Effector memory CD4-positive, alpha-beta T cell (primary cell): ENCODE data around the gene TRIM17.

ENCODE experiments used
- DNase-seq, 3 donors: peaks; one replicate each; pipeline ENCODE4 v3.0.0-alpha.2; 2020
- H3K27ac ChIP-seq: 2 replicates; pipeline ENCODE4 v1.7.0; 2013; ENCODE audit warnings: mild to moderate bottlenecking, low read length, moderate library complexity; ENCODE audit not compliant: insufficient read depth, poor library complexity, severe bottlenecking
- H3K27me3 ChIP-seq: replicated peaks from 2 replicates; pipeline ENCODE4 v1.7.0; 2013; ENCODE audit warnings: mild to moderate bottlenecking, low read length; ENCODE audit not compliant: insufficient read depth, control insufficient read depth, poor library complexity, severe bottlenecking
- H3K36me3 ChIP-seq: 2 replicates; pipeline ENCODE4 v1.7.0; 2013; ENCODE audit warnings: mild to moderate bottlenecking, low read length, moderate library complexity; ENCODE audit not compliant: control insufficient read depth, insufficient read depth
- H3K4me1 ChIP-seq: 2 replicates; pipeline ENCODE4 v1.7.0; 2013; ENCODE audit warnings: low read length, mild to moderate bottlenecking; ENCODE audit not compliant: control insufficient read depth, insufficient read depth, poor library complexity, severe bottlenecking
- H3K4me3 ChIP-seq: 2 replicates; pipeline ENCODE4 v1.7.0; 2013; ENCODE audit warnings: low read length, low read depth, mild to moderate bottlenecking; ENCODE audit not compliant: insufficient read depth, poor library complexity, severe bottlenecking
- H3K9me3 ChIP-seq: 2 replicates; pipeline ENCODE4 v1.7.0; 2013; ENCODE audit warnings: mild to moderate bottlenecking, low read length, moderate library complexity; ENCODE audit not compliant: control insufficient read depth

TRIM17 gene

DNA sequence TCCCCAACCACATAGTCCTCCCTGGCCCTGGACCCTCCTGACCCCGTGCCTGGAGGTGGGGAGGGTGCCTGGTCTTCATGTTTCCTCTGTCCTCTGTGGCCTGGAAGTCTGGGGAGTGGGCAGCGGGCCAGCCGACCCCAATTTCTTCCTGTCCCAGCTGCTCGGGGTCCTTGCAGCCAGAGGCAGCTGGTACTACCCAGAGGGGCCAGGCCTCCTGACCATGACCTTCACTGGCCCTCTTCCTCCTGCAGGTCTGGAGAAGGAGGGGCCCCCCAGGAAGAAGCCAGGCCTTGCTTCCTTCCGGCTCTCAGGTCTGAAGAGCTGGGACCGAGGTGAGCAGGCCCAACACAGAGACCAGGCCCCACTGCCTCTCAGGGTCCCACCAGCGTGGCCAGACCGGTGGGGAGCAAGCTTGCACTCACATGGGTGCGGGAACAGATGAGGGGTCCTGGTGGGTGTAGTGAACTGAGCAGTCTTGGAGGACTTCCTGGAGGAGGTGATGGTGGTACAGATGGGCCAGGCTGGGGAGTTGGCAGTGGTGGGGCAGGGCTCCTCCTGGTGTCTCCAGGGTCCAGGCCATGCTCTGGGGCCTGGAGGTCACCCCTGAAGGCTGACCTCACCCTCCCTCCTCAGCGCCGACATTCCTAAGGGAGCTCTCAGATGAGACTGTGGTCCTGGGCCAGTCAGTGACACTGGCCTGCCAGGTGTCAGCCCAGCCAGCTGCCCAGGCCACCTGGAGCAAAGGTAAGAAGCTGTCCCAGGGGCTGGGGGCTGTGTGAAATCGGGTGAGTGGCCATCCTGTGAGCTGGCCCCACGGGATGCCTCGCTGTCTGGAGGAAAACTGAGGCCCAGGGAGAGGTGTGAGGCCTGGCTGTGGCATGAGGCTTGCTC, 42.7 kb downstream of the TRIM17 start:
- Histone ChIP-seq H3K4me3 (no peak overlapping the region), H3K27ac (no peak overlapping the region), H3K36me3 (no peaks in the 10 kb centered on the region), H3K9me3 (no peaks in the 10 kb centered on the region), H3K4me1 (peaks cover 9% of the 10 kb centered on the region), H3K27me3 (no peaks in the 10 kb centered on the region)
- no peak for DNase-seq

DNA sequence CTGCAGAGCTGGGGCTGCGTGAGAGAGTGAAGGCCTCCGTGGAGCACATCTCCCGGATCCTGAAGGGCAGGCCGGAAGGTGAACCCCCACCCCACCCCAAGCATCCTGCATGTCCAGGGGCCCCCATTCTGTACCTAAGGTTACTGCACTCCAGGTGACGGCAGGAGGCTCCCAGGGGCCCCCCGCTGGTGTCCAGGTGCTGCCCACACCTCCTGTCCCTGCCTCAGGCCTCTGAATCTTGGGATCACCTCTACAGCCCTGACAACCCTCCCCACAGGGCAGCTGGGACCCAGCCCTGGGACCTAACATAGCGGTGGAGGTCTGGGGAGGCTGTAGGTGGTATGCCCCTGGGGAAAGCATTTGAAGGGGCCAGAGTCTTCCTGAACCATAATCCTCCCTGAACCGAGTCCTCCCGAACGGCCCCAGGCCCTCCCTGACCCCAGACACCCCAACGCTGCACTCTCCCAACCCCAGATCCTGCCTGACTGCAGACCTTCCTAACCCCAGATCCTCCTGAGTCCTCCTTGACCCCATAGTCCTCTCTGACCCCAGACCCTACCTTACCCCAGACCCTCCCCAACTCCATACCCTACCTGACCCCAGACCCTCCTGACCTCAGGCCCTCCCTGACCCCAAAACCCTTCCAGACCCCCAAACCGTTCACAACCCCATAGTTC, 43.5 kb downstream of the TRIM17 start:
- no peaks in the 10 kb centered on the region for H3K9me3 ChIP-seq
- no peaks in the 10 kb centered on the region for H3K36me3 ChIP-seq
- no peak overlapping the region for H3K27ac ChIP-seq
- no peak for DNase-seq
- no peaks in the 10 kb centered on the region for H3K27me3 ChIP-seq
- peaks cover 4% of the 10 kb centered on the region for H3K4me1 ChIP-seq
- no peak overlapping the region for H3K4me3 ChIP-seq

DNA sequence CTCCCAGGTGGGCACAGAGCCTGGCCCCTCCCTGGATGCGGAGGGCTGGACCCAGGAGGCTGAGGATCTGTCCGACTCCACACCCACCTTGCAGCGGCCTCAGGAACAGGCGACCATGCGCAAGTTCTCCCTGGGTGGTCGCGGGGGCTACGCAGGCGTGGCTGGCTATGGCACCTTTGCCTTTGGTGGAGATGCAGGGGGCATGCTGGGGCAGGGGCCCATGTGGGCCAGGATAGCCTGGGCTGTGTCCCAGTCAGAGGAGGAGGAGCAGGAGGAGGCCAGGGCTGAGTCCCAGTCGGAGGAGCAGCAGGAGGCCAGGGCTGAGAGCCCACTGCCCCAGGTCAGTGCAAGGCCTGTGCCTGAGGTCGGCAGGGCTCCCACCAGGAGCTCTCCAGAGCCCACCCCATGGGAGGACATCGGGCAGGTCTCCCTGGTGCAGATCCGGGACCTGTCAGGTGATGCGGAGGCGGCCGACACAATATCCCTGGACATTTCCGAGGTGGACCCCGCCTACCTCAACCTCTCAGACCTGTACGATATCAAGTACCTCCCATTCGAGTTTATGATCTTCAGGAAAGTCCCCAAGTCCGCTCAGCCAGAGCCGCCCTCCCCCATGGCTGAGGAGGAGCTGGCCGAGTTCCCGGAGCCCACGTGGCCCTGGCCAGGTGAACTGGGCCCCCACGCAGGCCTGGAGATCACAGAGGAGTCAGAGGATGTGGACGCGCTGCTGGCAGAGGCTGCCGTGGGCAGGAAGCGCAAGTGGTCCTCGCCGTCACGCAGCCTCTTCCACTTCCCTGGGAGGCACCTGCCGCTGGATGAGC, 44.3 kb downstream of the TRIM17 start:
- Histone ChIP-seq H3K36me3 (no peaks in the 10 kb centered on the region), H3K4me3 (no peak overlapping the region), H3K4me1 (no peaks in the 10 kb centered on the region), H3K27ac (no peak overlapping the region), H3K27me3 (no peaks in the 10 kb centered on the region), H3K9me3 (no peaks in the 10 kb centered on the region)
- DNase-seq: no peak

DNA sequence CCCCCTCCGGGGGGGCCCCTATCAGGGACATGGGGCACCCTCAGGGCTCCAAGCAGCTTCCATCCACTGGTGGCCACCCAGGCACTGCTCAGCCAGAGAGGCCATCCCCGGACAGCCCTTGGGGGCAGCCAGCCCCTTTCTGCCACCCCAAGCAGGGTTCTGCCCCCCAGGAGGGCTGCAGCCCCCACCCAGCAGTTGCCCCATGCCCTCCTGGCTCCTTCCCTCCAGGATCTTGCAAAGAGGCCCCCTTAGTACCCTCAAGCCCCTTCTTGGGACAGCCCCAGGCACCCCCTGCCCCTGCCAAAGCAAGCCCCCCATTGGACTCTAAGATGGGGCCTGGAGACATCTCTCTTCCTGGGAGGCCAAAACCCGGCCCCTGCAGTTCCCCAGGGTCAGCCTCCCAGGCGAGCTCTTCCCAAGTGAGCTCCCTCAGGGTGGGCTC, 44.9 kb downstream of the TRIM17 start:
- no peaks in the 10 kb centered on the region for H3K4me1 ChIP-seq
- H3K36me3 ChIP-seq: no peaks in the 10 kb centered on the region
- no peaks in the 10 kb centered on the region for H3K27me3 ChIP-seq
- DNase-seq: no peak
- H3K27ac ChIP-seq: no peak overlapping the region
- H3K4me3 ChIP-seq: no peak overlapping the region
- H3K9me3 ChIP-seq: no peaks in the 10 kb centered on the region

DNA sequence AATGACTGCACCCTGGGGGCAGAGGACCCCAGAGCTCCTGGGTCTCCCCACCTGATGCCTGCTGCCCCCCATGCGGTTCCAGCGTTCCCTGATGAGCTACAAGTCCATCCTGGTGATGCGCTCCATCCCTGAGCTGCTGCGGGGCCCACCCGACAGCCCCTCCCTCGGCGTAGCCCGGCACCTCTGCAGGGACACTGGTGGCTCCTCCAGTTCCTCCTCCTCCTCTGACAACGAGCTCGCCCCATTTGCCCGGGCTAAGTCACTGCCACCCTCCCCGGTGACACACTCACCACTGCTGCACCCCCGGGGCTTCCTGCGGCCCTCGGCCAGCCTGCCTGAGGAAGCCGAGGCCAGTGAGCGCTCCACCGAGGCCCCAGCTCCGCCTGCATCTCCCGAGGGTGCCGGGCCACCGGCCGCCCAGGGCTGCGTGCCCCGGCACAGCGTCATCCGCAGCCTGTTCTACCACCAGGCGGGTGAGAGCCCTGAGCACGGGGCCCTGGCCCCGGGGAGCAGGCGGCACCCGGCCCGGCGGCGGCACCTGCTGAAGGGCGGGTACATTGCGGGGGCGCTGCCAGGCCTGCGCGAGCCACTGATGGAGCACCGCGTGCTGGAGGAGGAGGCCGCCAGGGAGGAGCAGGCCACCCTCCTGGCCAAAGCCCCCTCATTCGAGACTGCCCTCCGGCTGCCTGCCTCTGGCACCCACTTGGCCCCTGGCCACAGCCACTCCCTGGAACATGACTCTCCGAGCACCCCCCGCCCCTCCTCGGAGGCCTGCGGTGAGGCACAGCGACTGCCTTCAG, 45.5 kb downstream of the TRIM17 start:
- H3K27ac ChIP-seq: no peak overlapping the region
- no peaks in the 10 kb centered on the region for H3K36me3 ChIP-seq
- H3K4me1 ChIP-seq: no peaks in the 10 kb centered on the region
- no peaks in the 10 kb centered on the region for H3K9me3 ChIP-seq
- no peak overlapping the region for H3K4me3 ChIP-seq
- DNase-seq: no peak
- no peaks in the 10 kb centered on the region for H3K27me3 ChIP-seq

DNA sequence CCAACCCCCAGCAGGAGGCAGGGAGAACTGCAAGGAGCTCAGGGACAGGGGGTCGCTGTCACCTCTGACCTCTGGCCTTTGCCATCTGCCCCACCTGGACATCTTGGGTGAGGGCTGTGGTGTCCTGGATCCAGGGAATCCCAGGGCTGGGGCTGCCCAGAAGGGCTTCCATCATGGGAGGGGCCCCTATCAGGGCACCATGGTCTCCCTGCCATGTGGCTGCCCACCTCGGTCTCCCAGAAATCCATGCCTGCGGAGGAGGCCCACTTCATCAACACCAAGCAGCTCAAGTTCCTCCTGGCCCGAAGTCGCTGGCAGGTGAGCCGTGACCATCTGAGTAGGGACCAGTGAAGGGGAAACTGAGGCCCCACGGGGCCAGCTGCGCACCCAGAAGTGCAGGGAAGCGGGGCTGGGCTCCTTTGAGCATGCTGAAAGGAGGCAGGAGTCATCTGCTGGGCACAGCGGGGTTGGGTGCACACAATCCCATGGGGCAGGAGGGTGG, 46.2 kb downstream of the TRIM17 start:
- H3K4me3 ChIP-seq: no peak overlapping the region
- no peaks in the 10 kb centered on the region for H3K4me1 ChIP-seq
- no peaks in the 10 kb centered on the region for H3K9me3 ChIP-seq
- no peaks in the 10 kb centered on the region for H3K36me3 ChIP-seq
- H3K27ac ChIP-seq: no peak overlapping the region
- no peak for DNase-seq
- no peaks in the 10 kb centered on the region for H3K27me3 ChIP-seq

DNA sequence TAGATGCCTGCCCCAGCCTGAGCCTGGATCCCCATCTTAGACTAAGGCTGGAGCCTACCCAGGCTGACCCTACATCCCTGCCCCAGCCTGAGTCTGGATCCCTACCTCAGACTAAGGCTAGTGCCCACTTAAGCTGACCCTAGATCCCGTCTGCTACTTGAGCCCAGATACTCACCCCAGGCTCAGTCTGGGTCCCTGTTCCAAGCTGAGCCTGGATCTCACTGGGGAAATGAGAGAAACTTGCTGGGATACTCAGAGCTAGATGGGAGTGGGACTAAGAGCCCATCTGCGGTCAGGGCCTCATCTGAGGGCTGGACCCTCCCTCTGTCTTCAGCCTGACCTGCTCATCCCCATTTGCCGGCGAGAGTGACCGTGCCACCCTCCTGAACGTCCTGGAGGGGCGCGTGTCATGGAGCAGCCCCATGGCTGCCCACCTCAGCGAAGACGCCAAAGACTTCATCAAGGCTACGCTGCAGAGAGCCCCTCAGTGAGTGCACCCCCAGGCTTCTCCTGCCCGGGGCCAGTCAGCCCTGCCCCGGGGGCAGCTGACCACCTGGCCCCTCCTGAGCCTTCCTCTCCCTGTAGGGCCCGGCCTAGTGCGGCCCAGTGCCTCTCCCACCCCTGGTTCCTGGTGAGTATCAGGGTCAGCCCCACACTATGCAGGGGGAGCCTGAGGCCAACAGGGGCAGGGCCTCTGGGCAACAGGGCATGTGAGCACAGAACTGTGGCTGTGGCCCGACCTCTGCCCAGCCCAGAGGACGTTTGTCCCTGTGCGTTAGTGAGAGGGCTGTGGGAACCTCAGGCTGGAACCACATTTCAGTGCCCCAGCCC, 46.8 kb downstream of the TRIM17 start:
- H3K27me3 ChIP-seq: no peaks in the 10 kb centered on the region
- no peaks in the 10 kb centered on the region for H3K4me1 ChIP-seq
- DNase-seq: no peak
- no peak overlapping the region for H3K27ac ChIP-seq
- H3K4me3 ChIP-seq: no peak overlapping the region
- no peaks in the 10 kb centered on the region for H3K36me3 ChIP-seq
- H3K9me3 ChIP-seq: no peaks in the 10 kb centered on the region

DNA sequence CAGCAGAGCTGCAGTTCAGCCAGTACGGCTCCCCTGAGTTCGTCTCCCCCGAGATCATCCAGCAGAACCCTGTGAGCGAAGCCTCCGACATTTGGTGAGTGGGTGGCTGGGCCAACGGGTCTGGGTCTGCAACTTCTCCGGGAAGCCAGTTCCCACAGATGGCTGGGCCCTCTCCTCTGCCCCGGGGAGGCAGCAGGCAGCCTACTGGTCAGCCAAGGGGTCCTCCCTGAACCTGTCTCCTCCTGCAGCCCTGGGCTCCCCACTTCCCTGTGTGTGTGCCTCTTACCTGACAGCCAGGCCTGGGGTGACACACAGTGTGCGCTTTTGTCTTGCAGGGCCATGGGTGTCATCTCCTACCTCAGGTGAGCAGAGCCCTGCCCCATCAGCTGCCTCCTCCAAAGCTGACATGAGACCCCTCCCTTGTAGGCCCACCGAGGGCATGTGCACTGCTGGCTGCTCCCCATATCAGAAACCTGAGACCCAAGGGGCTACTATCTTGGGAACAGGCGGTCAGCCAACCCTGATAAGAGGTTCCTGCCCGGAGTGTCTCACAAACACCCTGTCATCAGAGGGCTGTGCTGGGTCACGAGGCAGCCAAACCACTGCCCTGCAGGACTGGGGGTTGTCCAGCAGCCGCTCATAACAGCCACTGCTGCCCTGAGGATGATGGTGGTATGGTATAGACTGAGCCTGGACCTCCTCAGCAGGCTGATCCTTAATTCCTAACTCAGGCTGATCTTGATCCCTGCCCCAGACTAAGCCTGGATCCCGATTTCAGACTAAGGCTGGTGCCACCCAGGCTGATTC, 47.7 kb downstream of the TRIM17 start:
- H3K9me3 ChIP-seq: no peaks in the 10 kb centered on the region
- H3K4me1 ChIP-seq: no peaks in the 10 kb centered on the region
- H3K27me3 ChIP-seq: no peaks in the 10 kb centered on the region
- H3K27ac ChIP-seq: no peak overlapping the region
- no peaks in the 10 kb centered on the region for H3K36me3 ChIP-seq
- DNase-seq: no peak
- H3K4me3 ChIP-seq: no peak overlapping the region
